ENCODE measurements around the gene CLGN.

CLGN gene

GRCh38 chr4:140374130-140374477 lies 53.3 kb downstream of the CLGN start:
- no peak for DNase-seq (ENCODE audit: low read depth in 2 of 2)

GRCh38 chr4:140373328-140374129 lies 53.9 kb downstream of the CLGN start, which contains the start of gene SCOC:
Gene SCOC (plus strand): TSS chr4:140373646. CDS start chr4:140379171, 5,525 bp downstream.
- peak; percentile 96 for DNase-seq (ENCODE audit: low read depth in 2 of 2)

- DNase-seq (ENCODE audit: low read depth in 2 of 2): no peak
These were observed 54.6 kb downstream of the CLGN start for GRCh38 chr4:140372751-140373327.

- DNase-seq (ENCODE audit: low read depth in 2 of 2): no peak
These were observed 58.8 kb downstream of the CLGN start for GRCh38 chr4:140368686-140369085.

- no peak for DNase-seq (ENCODE audit: low read depth in 2 of 2)
These were observed 59.7 kb downstream of the CLGN start for GRCh38 chr4:140367738-140368137.

- DNase-seq (ENCODE audit: low read depth in 2 of 2): no peak
These were observed 63.9 kb downstream of the CLGN start for GRCh38 chr4:140363558-140363957.

- DNase-seq (ENCODE audit: low read depth in 2 of 2): no peak
These were observed 64.4 kb downstream of the CLGN start for GRCh38 chr4:140363051-140363450.

GRCh38 chr4:140361099-140361498 lies 66.3 kb downstream of the CLGN start:
- no peak for DNase-seq (ENCODE audit: low read depth in 2 of 2)

- peak; percentile 42 to 61 for DNase-seq (ENCODE audit: low read depth in 2 of 2)
These were observed 67.7 kb downstream of the CLGN start for GRCh38 chr4:140359562-140360427.

- DNase-seq (ENCODE audit: low read depth in 2 of 2): no peak
These were observed 69.2 kb downstream of the CLGN start for GRCh38 chr4:140358281-140358680.

GRCh38 chr4:140357868-140358267 lies 69.6 kb downstream of the CLGN start:
- no peak for DNase-seq (ENCODE audit: low read depth in 2 of 2)

- DNase-seq (ENCODE audit: low read depth in 2 of 2): no peak
These were observed 72.2 kb downstream of the CLGN start for GRCh38 chr4:140355288-140355687.

- DNase-seq (ENCODE audit: low read depth in 2 of 2): no peak
These were observed 73.7 kb downstream of the CLGN start for GRCh38 chr4:140353786-140354185.

- no peak for DNase-seq (ENCODE audit: low read depth in 2 of 2)
These were observed 76.1 kb downstream of the CLGN start for GRCh38 chr4:140351093-140352075.

- DNase-seq (ENCODE audit: low read depth in 2 of 2): no peak
These were observed 77.6 kb downstream of the CLGN start for GRCh38 chr4:140349816-140350215.

- no peak for DNase-seq (ENCODE audit: low read depth in 2 of 2)
These were observed 81.3 kb downstream of the CLGN start for GRCh38 chr4:140346136-140346535.

GRCh38 chr4:140344621-140345020 lies 82.8 kb downstream of the CLGN start:
- no peak for DNase-seq (ENCODE audit: low read depth in 2 of 2)

GRCh38 chr4:140344101-140344500 lies 83.3 kb downstream of the CLGN start:
- no peak for DNase-seq (ENCODE audit: low read depth in 2 of 2)

- no peak for DNase-seq (ENCODE audit: low read depth in 2 of 2)
These were observed 84.1 kb downstream of the CLGN start for GRCh38 chr4:140343303-140343702.

GRCh38 chr4:140342620-140343019 lies 84.8 kb downstream of the CLGN start:
- no peak for DNase-seq (ENCODE audit: low read depth in 2 of 2)

Measured in stimulated activated CD8-positive, alpha-beta memory T cell treated with anti-CD3 and anti-CD28 coated beads, Interleukin-15, amount 100 ng/mL, for 48 hours (primary cell).